ENCODE results near the gene NOC2L.

Gene NOC2L

GRCh38 chr1:914891-915280 lies 44.2 kb downstream of the NOC2L start:
- no peak for ATAC-seq

- no peak for ATAC-seq
These were observed 44.7 kb downstream of the NOC2L start for GRCh38 chr1:914131-914890.

GRCh38 chr1:913491-914130 lies 45.4 kb downstream of the NOC2L start:
- no peak for ATAC-seq

GRCh38 chr1:912740-913301 lies 46.2 kb downstream of the NOC2L start:
- peak in 1 of 2 donors; percentile 36 for ATAC-seq

- no peak for ATAC-seq
These were observed 46.9 kb downstream of the NOC2L start for GRCh38 chr1:911875-912739.

- no peak for ATAC-seq
These were observed 48.0 kb downstream of the NOC2L start for GRCh38 chr1:910881-911721.

- ATAC-seq, result no peak
These were observed 48.7 kb downstream of the NOC2L start for GRCh38 chr1:910311-910880.

- ATAC-seq, result no peak
These were observed 49.2 kb downstream of the NOC2L start for GRCh38 chr1:909861-910310.

GRCh38 chr1:908661-909060 lies 50.4 kb downstream of the NOC2L start:
- no peak for ATAC-seq

GRCh38 chr1:907611-908451 lies 51.2 kb downstream of the NOC2L start:
- ATAC-seq, result no peak

- ATAC-seq, result peak in 1 of 2 donors; percentile 39
These were observed 52.2 kb downstream of the NOC2L start for GRCh38 chr1:906600-907420.

- no peak for ATAC-seq
These were observed 53.1 kb downstream of the NOC2L start for GRCh38 chr1:905811-906599.

GRCh38 chr1:905071-905749 lies 53.8 kb downstream of the NOC2L start:
- peak in 1 of 2 donors; percentile 14 for ATAC-seq

- peak; percentile 88 to 89 for ATAC-seq
These were observed 54.6 kb downstream of the NOC2L start for GRCh38 chr1:904310-904950.

- ATAC-seq, result no peak
These were observed 55.3 kb downstream of the NOC2L start for GRCh38 chr1:903721-904271.

GRCh38 chr1:903305-903704 lies 55.8 kb downstream of the NOC2L start:
- ATAC-seq, result no peak

- no peak for ATAC-seq
These were observed 56.3 kb downstream of the NOC2L start for GRCh38 chr1:902802-903201.
